Calu3 (cell line): ENCODE measurements around the gene ZBTB20. TPM values are rescaled to one million over a fixed set of nuclear protein-coding genes. Genes with fewer than 3 reads are reported as not detected.

ENCODE experiments used
- BruUV-seq: library from RNA; stranded (reverse); fragments of 400-500 nt; replicated peaks from 2 replicates; lab custom pipeline; 2021; lab: Mats Ljungman, UMichigan
- CTCF ChIA-PET: fragments of 300-600 bp; sonication (Branson Sonifier 250); formaldehyde crosslinking; loops from one replicate; lab custom pipeline; 2022; ENCODE audit warnings: antibody characterized with exemption; lab: Charles Lee
- DNase-seq: peaks from one replicate; pipeline ENCODE4 v3.0.0; 2022
- H3K27ac Mint-ChIP-seq: one replicate; pipeline ENCODE4 v1.8.0; 2022; ENCODE audit warnings: mixed read lengths; ENCODE audit not compliant: unreplicated experiment
- H3K27me3 Mint-ChIP-seq: one replicate; pipeline ENCODE4 v1.8.0; 2022; ENCODE audit warnings: mixed read lengths; ENCODE audit not compliant: unreplicated experiment
- H3K36me3 Mint-ChIP-seq: one replicate; pipeline ENCODE4 v1.8.0; 2022; ENCODE audit warnings: mild to moderate bottlenecking, moderate library complexity, mixed read lengths; ENCODE audit not compliant: insufficient read depth, unreplicated experiment
- H3K4me1 Mint-ChIP-seq: one replicate; pipeline ENCODE4 v1.8.0; 2022; ENCODE audit warnings: mild to moderate bottlenecking, low read depth, mixed read lengths; ENCODE audit not compliant: unreplicated experiment
- H3K4me3 Mint-ChIP-seq: one replicate; pipeline ENCODE4 v1.8.0; 2022; ENCODE audit warnings: mild to moderate bottlenecking, low read depth, moderate library complexity, mixed read lengths; ENCODE audit not compliant: unreplicated experiment
- H3K9me3 Mint-ChIP-seq: one replicate; pipeline ENCODE4 v1.8.0; 2022; ENCODE audit warnings: low read depth, mixed read lengths; ENCODE audit not compliant: unreplicated experiment
- CTCF ChIP-seq: fragments of 200-600 bp; IDR thresholded peaks from one replicate; pipeline ENCODE4 v1.8.0; 2022; ENCODE audit warnings: antibody characterized with exemption; ENCODE audit not compliant: unreplicated experiment
- intact Hi-C: fragments of 100-400 bp; cut with micrococcal nuclease; formaldehyde crosslinking; loops from one replicate; pipeline ENCODE4 v1.10.0; 2022; ENCODE audit not compliant: unreplicated experiment
- total RNA-seq: library from RNA; stranded (reverse); gene quantifications from 2 replicates; pipeline ENCODE4 v1.2.3, GENCODE V29; 2022

Gene ZBTB20
- total RNA-seq, 1 experiment from 2014 or later = 24.1 TPM

- no peak for DNase-seq
- Mint-ChIP-seq H3K27me3 (no peaks in the 10 kb centered on the region), H3K36me3 (peaks cover 14% of the 10 kb centered on the region), H3K4me3 (no peak overlapping the region), H3K27ac (no peak overlapping the region), H3K4me1 (no peaks in the 10 kb centered on the region), H3K9me3 (no peaks in the 10 kb centered on the region)
- TF ChIP-seq CTCF = no peak
- BruUV-seq = no TSS peak
- intact Hi-C loops = no loop called here
- CTCF ChIA-PET = no interaction called here
Measured at GRCh38 chr3:115151921-115152320, 4.8 kb upstream of the ZBTB20 start.

- no peaks in the 10 kb centered on the region for H3K4me1 Mint-ChIP-seq
- CTCF ChIA-PET = no interaction called here
- peak overlapping the region; percentile 94 for H3K27ac Mint-ChIP-seq
- BruUV-seq = TSS peak; percentile 63
- H3K4me3 Mint-ChIP-seq = peak overlapping the region; percentile 80
- peaks cover 24% of the 10 kb centered on the region for H3K36me3 Mint-ChIP-seq
- intact Hi-C loops = no loop called here
- H3K9me3 Mint-ChIP-seq = no peaks in the 10 kb centered on the region
- no peak for DNase-seq
- no peaks in the 10 kb centered on the region for H3K27me3 Mint-ChIP-seq
- TF ChIP-seq CTCF = no peak
Measured at GRCh38 chr3:115148142-115148790, 1.2 kb upstream of the ZBTB20 start.

- peak; percentile 96 for DNase-seq
- no peak for TF ChIP-seq CTCF
- peaks cover 24% of the 10 kb centered on the region for H3K36me3 Mint-ChIP-seq
- intact Hi-C loops = no loop called here
- H3K9me3 Mint-ChIP-seq = no peaks in the 10 kb centered on the region
- H3K27ac Mint-ChIP-seq = peak overlapping the region; percentile 94
- H3K27me3 Mint-ChIP-seq = no peaks in the 10 kb centered on the region
- CTCF ChIA-PET = interaction anchor here (0.5 to 0.8 kb wide), 3 partner anchors 117 to 493 kb away, joined by 5 to 14 read pairs (median 6); no protein-coding TSS in a partner anchor
- H3K4me1 Mint-ChIP-seq = no peaks in the 10 kb centered on the region
- BruUV-seq = no TSS peak
- peak overlapping the region; percentile 80 for H3K4me3 Mint-ChIP-seq
Measured at GRCh38 chr3:115147329-115148141, 447 bp upstream of the ZBTB20 start.

- TF ChIP-seq CTCF = no peak
- H3K4me1 Mint-ChIP-seq = no peaks in the 10 kb centered on the region
- BruUV-seq = no TSS peak
- H3K27ac Mint-ChIP-seq = peak overlapping the region; percentile 54
- H3K27me3 Mint-ChIP-seq = no peaks in the 10 kb centered on the region
- peak; percentile 21 for DNase-seq
- intact Hi-C loops = no loop called here
- no peaks in the 10 kb centered on the region for H3K9me3 Mint-ChIP-seq
- H3K36me3 Mint-ChIP-seq = peaks cover 24% of the 10 kb centered on the region
- H3K4me3 Mint-ChIP-seq = peak overlapping the region; percentile 80
- CTCF ChIA-PET = interaction anchor here (0.6 kb wide), 3 partner anchors 88 to 1003 kb away, joined by 3 to 7 read pairs (median 3); no protein-coding TSS in a partner anchor
Measured at GRCh38 chr3:115146032-115146417, 1.1 kb downstream of the ZBTB20 start.
